Activated naive CD8-positive, alpha-beta T cell treated with anti-CD3 and anti-CD28 coated beads for 36 hours (primary cell): Measurements from ENCODE around the gene NKX6-2. TPM values are rescaled to one million over a fixed set of nuclear protein-coding genes. Genes with fewer than 3 reads are reported as not detected.
"Not testable (repeated sequence)": the region's sequence is repeated elsewhere in the genome, so short reads cannot be mapped to it uniquely, and the experiment has no call there.

Source experiments
- DNase-seq: peaks from one replicate; pipeline ENCODE4 v3.0.0; 2021
- H3K27ac Mint-ChIP-seq: one replicate; pipeline ENCODE4 v1.8.0; 2022; ENCODE audit warnings: mild to moderate bottlenecking, moderate library complexity, mixed read lengths
- H3K27me3 Mint-ChIP-seq: one replicate; pipeline ENCODE4 v1.8.0; 2022; ENCODE audit warnings: mild to moderate bottlenecking, mixed read lengths
- H3K36me3 Mint-ChIP-seq: one replicate; pipeline ENCODE4 v1.8.0; 2021; ENCODE audit warnings: mild to moderate bottlenecking, mixed read lengths
- H3K4me1 Mint-ChIP-seq: one replicate; pipeline ENCODE4 v1.8.0; 2021; ENCODE audit warnings: mixed read lengths
- H3K4me3 Mint-ChIP-seq: one replicate; pipeline ENCODE4 v1.8.0; 2022; ENCODE audit warnings: mild to moderate bottlenecking, moderate library complexity, mixed read lengths
- H3K9me3 Mint-ChIP-seq: one replicate; pipeline ENCODE4 v1.8.0; 2022; ENCODE audit warnings: mixed read lengths
- total RNA-seq, 2 experiments: library from RNA; stranded (reverse); gene quantifications; one replicate each; pipeline ENCODE4 v1.2.3, GENCODE V29; 2021

Gene NKX6-2
- total RNA-seq, 2 experiments from 2014 or later: not detected

DNA sequence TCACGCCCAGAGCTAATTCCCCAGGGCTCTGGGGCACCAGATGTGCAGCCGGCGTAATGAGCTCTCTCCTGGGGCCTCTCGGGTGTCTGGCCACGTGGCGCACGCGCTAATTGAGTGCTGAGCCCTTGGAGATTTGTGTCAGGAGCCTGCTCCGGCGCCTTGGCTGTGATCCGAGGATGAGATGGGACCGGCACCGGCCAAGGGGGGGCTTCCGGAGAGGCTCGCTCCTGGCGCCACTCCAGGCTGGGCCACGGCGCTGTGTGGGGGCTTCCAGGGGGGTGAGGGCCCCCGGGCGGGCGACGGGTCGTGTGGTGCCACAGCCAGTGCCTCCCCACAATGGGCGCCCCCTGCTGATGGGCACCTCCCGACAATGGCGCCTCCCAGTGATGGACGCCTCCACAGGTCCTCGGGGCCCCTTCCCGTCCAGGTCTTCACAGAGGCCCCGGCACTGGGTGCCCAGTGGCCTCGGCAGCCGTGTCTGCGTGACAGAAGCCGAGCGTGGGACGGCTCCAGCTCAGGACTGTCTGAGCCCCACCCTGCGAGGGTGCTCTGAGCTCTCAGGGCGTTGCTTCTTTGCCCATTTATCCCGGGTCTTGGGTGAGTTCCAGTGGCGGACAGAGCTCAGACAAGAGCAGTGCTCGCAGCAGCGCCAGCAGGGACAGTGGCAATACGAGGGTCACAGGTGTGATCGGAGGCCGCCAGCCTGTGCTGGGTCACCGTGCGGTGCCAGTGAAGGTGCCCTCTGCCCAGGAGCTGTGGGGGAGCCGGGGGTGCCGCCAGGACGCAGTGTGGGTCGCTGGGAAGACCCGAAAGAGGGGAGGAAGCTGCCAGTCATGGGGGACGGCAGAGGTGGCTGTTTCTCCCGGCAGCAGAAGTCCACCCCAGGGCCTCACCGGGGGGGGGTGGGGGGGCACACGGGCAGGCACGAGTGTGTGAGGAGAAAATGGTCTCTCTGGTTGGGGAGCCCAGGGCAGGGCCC lies 8.2 kb upstream of the NKX6-2 start:
- Mint-ChIP-seq H3K27ac (no peak overlapping the region), H3K36me3 (no peaks in the 10 kb centered on the region), H3K4me1 (no peaks in the 10 kb centered on the region), H3K9me3 (no peaks in the 10 kb centered on the region), H3K27me3 (peaks cover 13% of the 10 kb centered on the region), H3K4me3 (no peak overlapping the region)
- DNase-seq: no peak

DNA sequence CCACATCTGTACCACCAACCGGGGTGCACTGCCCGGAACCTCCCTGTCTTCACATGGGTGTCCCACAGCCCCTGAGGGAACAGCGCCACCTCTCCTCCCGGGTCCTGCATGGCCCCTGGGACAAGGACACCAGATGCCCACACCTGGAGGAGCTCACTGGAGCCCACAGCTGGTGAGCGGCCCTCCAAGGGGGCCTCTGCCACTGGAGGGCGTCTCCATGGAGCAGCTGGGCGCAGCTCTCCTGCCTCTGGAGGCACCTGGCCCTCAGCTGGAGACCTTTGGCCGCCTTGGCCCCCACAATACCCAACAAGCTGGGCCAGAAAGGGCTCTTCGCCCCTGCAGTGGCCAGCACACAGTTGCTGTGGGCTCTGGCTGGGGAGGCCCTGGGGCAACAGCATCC lies 7.3 kb upstream of the NKX6-2 start:
- peaks cover 17% of the 10 kb centered on the region for H3K27me3 Mint-ChIP-seq
- DNase-seq: no peak
- no peaks in the 10 kb centered on the region for H3K36me3 Mint-ChIP-seq

DNA sequence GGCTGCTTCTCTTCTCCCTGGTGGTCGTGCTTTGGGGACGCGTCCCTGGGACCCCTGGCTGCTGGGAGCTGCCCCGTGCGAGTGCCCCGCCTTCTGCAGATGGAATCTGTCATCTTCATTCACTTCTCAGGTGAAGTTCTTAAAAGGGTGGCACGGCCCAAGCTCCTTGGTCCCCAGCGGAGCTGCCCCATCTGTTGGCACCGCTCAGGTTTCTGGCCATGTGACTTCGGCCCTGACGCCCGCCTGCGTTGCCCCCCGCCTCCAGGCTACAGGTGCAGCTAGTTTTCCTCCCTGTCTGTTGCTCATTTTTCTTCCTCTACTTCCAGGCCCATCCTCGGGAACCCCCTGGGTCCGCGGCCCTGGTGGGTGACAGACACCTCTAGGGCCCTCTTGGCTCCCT lies 6.8 kb upstream of the NKX6-2 start:
- Mint-ChIP-seq H3K4me3 (no peak overlapping the region), H3K27ac (no peak overlapping the region), H3K36me3 (no peaks in the 10 kb centered on the region), H3K4me1 (no peaks in the 10 kb centered on the region), H3K9me3 (no peaks in the 10 kb centered on the region), H3K27me3 (peaks cover 17% of the 10 kb centered on the region)
- DNase-seq: no peak

More for the DNA sequence above, 7.3 kb upstream of the NKX6-2 start:
- H3K4me3 Mint-ChIP-seq: no peak overlapping the region
- no peaks in the 10 kb centered on the region for H3K4me1 Mint-ChIP-seq
- H3K27ac Mint-ChIP-seq: no peak overlapping the region
- no peaks in the 10 kb centered on the region for H3K9me3 Mint-ChIP-seq

DNA sequence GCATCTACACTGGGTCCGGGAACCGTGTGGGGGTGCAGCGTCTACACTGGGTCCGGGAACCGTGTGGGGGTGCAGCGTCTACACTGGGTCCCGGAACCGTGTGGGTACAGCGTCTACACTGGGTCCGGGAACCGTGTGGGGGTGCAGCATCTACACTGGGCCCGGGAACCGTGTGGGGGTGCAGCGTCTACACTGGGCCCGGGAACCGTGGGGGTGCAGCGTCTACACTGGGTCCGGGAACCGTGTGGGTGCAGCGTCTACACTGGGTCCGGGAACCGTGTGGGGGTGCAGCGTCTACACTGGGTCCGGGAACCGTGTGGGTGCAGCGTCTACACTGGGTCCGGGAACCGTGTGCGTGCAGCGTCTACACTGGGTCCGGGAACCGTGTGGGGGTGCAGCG lies 6.2 kb upstream of the NKX6-2 start:
- not testable (repeated sequence) for H3K4me1 Mint-ChIP-seq, H3K36me3 Mint-ChIP-seq, H3K9me3 Mint-ChIP-seq, H3K27ac Mint-ChIP-seq, DNase-seq, H3K4me3 Mint-ChIP-seq
- peaks cover 17% of the 10 kb centered on the region for H3K27me3 Mint-ChIP-seq

DNA sequence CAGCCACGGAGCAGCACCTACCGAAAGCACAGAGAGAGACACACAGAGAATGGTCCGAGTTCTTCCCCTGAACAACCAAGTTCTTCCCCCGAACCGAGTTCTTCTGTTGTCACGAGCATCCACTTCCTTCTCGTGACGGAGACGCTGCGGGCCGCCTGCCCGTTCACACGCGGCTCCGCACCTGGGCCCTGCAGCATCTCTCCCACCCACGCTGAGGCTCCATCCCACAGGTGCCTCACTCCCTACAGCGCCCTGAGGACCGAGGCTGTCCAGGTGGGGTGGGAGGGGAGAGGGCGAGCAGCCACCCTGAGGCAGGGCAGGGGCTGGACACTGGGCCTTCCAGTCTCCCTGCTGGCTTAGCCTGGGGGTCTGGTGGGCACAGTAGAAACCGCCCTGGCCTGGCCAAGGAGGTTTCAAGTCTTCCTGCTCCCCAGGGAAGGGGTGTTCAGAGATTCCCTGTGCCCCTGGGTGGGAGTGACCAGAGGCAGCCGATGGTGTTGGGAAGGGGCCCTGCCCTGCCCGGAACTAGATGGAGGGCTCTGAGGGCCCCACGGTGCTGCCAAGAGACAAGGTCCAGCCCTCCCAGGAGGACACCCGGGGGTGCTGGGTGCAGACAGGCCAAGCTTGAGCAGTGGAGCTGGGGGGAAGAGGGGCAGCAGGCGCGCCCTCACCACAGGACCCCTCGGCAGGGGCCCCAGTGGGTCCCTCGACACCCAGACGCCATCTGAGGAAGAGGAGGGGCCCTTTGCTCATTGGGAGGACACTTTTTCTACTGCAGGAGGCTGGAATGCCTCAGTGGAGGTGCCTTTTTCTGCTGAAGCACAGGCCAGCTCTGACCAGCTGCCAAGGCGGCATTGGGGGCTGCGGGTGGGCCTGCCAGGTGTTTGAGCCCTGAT lies 5.2 kb upstream of the NKX6-2 start:
- Mint-ChIP-seq H3K4me1 (no peaks in the 10 kb centered on the region), H3K36me3 (no peaks in the 10 kb centered on the region), H3K27me3 (peaks cover 19% of the 10 kb centered on the region), H3K27ac (no peak overlapping the region), H3K4me3 (no peak overlapping the region), H3K9me3 (no peaks in the 10 kb centered on the region)
- no peak for DNase-seq

DNA sequence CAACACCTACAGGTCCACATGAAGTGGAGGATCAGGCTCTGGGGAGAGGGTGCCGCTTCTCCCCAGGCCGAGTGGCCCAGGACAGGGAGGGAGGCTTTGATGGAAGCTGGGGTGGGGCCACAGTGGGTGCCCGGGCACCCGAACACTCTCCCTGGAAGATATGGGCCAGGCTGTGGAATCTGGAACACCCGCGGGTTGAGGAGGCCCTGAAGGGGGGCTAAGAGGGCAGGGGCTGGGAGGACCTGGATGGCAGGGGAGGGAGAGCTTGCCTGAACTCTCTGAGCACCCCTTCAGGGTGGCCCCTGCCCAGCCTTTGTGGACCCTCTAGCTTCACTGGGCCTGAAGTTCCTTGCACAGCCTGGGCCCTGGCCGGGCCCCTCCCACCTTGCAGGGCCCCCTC lies 4.5 kb upstream of the NKX6-2 start:
- Mint-ChIP-seq H3K4me3 (no peak overlapping the region), H3K27ac (no peak overlapping the region), H3K27me3 (peaks cover 20% of the 10 kb centered on the region), H3K36me3 (no peaks in the 10 kb centered on the region), H3K9me3 (no peaks in the 10 kb centered on the region), H3K4me1 (no peaks in the 10 kb centered on the region)
- no peak for DNase-seq

DNA sequence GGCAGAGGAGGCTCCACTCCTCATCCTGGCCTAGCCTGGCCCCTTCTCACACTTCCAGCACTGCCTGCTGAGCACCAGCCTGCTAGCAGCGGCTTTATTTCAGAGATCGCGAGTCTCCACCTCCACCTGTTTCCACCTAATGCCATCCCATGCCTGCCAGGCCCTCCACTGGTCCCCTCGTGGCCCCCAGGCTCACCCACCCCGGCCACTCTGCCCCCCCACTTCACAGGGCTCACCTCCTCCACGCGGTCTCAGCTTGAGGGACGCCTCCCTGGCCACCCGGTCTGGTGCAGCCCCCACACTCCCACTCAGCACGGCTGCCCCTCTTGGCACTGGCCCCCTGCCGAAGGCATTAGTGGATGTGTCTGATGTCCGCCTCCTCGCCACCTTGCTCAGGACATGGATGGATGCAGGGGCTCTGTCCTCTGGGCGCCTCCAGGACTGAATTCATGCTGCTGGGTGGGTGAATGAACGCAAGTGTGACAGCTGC lies 3.8 kb upstream of the NKX6-2 start:
- Mint-ChIP-seq H3K27ac (no peak overlapping the region), H3K36me3 (no peaks in the 10 kb centered on the region), H3K27me3 (peaks cover 26% of the 10 kb centered on the region), H3K4me1 (no peaks in the 10 kb centered on the region), H3K4me3 (no peak overlapping the region), H3K9me3 (no peaks in the 10 kb centered on the region)
- DNase-seq: no peak

DNA sequence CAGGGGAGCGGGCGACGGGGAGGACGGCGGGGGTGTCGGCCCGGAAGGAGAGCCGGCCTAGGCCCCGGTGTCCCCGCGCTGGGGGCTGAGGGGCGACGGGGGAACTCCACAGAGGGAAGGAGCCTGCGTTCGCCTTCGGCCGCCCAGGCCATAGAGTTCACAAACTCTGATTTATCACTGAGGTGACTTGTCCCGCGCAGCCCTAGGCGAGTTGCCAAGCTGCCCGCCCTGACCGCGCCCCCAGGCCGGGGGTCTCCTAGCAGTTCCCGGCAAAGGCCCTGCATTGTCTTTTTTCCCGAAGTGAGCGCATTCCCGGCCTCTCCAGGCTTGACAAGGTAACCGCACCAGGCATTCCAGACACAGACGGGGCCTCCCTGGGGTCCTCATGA lies 2.9 kb upstream of the NKX6-2 start:
- Mint-ChIP-seq H3K27ac (no peak overlapping the region), H3K27me3 (peaks cover 31% of the 10 kb centered on the region)

DNA sequence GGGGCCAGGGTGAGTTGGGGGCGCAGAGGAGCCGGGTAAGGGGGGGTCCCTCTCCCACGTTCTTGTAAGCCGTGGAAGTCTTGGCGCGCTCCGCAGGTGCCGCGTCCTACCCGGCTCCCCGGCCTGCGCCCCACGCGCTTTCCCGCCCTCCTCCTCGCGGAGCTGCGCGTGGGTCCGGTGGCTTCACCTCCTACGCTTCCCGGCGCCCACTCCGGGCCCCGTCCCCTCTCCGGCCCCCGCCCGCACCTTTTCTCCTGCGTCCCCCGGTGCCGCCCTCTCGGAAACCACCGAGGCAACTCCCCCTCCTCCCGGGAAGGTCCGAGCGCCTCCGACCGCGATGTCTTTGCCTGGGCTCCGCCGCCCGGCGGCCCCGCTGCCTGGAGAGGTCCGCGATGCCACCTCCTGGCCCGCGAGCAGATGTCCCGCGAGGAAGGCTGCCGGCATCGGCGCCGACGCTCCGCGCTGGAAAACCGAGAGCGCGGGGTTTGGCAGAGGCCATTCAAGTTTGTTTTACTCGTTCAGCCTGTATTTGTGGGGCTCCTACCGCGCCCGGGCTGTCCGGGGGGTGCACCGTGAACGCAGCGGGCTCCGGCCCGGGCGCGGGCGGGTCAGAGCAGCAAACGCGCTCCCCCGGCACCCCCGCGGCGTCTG lies 2.4 kb upstream of the NKX6-2 start:
- no peak for DNase-seq

More for the DNA sequence above, 2.9 kb upstream of the NKX6-2 start:
- no peak for DNase-seq
- H3K9me3 Mint-ChIP-seq: no peaks in the 10 kb centered on the region
- H3K4me3 Mint-ChIP-seq: no peak overlapping the region
- no peaks in the 10 kb centered on the region for H3K4me1 Mint-ChIP-seq
- no peaks in the 10 kb centered on the region for H3K36me3 Mint-ChIP-seq

DNA sequence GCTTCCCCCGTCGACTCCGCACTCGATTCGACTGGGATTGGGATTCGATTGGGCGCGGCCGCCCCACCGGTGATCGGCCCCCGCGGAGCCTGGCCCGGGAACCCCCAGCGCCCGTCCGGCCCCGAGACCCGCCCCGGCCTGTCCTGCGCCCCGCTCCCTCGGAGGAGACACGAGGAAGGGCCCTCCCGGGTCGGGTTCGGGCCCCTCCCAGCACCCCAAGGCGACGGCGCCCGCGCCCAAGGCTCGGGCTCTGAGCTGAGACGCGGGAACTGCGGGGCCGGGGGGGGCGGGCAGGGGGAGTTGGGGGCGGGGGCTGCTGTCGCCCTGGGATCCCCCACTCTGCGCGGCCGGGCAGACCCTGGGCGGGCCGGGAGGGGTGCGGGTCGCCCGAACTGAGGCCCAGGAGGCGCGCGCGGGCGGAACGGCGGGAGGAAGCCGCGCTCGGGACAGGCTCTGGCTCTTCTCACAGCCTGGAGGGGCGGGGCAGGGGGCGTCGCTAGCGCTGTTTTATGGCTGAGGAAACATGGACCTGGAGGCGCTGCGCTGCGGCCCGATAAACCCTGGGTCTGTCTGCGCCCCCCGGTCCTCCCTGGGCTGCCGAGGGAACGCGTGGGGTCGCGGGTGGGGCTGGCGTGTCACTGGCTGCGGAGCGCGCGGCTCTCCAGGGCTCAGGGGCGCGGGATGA lies 1.7 kb upstream of the NKX6-2 start:
- Mint-ChIP-seq H3K27me3 (peaks cover 43% of the 10 kb centered on the region), H3K27ac (no peak overlapping the region), H3K4me3 (no peak overlapping the region), H3K4me1 (no peaks in the 10 kb centered on the region), H3K36me3 (peaks cover 8% of the 10 kb centered on the region), H3K9me3 (no peaks in the 10 kb centered on the region)
- DNase-seq: no peak

More for the DNA sequence above, 2.4 kb upstream of the NKX6-2 start:
- H3K36me3 Mint-ChIP-seq: peaks cover 4% of the 10 kb centered on the region
- H3K9me3 Mint-ChIP-seq: no peaks in the 10 kb centered on the region
- no peaks in the 10 kb centered on the region for H3K4me1 Mint-ChIP-seq
- no peak overlapping the region for H3K27ac Mint-ChIP-seq
- no peak overlapping the region for H3K4me3 Mint-ChIP-seq
- H3K27me3 Mint-ChIP-seq: peaks cover 36% of the 10 kb centered on the region

DNA sequence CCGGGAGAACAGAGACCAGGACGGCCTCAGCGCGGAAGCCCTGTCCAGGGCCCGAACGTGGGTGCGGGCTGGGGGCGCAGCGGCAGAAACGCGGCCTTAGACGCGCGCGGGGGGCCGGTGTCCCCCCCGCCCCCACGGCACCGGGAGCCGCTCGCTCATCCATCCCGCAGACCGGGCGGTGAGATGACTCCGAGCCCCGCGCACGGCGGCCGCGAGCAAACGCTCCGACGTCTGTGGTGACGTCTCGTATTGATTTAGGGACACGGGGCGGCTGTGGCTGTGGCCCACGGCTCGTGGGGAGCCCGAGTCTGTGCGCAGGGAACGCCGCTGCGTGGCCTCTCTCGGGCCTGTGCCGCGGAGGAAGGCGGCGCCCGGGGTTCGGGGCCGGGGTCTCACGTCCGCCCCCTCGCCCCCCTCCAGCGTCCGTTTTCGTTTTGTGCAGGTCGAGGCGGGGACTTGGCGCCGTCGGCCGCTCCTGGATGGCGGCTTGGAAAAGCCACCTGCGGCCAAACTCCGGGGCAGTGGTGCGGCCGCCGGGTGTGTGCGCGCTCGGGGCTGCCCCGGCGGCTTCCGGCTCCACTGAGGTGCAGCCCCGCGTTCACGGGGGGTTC lies 1.0 kb upstream of the NKX6-2 start:
- no peak for DNase-seq
- Mint-ChIP-seq H3K4me3 (no peak overlapping the region), H3K27ac (no peak overlapping the region), H3K27me3 (peaks cover 43% of the 10 kb centered on the region), H3K4me1 (no peaks in the 10 kb centered on the region), H3K9me3 (no peaks in the 10 kb centered on the region), H3K36me3 (peaks cover 9% of the 10 kb centered on the region)

DNA sequence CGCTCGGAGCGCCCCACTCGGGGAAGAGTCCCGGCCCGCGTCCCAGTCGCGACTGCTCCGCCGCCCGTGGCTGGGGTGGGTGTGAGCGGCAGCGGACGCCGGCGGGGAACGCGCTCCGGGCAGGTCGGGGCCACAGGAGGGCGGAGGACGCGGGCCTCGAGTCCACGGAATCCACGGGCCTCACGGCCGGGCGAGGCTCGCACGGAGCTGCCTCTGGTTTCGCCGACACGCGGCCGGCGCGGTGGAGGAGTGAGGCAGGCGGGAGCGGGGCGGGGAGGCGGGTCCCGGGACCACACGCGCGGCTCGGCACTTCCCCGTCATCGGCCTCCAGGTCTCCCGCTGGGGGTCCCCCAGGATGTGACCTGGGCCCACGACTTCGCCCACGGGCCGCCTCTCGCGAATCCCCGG lies 533 bp upstream of the NKX6-2 start:
- no peak overlapping the region for H3K27ac Mint-ChIP-seq
- peaks cover 14% of the 10 kb centered on the region for H3K36me3 Mint-ChIP-seq
- no peaks in the 10 kb centered on the region for H3K4me1 Mint-ChIP-seq
- no peak overlapping the region for H3K4me3 Mint-ChIP-seq
- H3K9me3 Mint-ChIP-seq: no peaks in the 10 kb centered on the region
- H3K27me3 Mint-ChIP-seq: peaks cover 43% of the 10 kb centered on the region
- no peak for DNase-seq

DNA sequence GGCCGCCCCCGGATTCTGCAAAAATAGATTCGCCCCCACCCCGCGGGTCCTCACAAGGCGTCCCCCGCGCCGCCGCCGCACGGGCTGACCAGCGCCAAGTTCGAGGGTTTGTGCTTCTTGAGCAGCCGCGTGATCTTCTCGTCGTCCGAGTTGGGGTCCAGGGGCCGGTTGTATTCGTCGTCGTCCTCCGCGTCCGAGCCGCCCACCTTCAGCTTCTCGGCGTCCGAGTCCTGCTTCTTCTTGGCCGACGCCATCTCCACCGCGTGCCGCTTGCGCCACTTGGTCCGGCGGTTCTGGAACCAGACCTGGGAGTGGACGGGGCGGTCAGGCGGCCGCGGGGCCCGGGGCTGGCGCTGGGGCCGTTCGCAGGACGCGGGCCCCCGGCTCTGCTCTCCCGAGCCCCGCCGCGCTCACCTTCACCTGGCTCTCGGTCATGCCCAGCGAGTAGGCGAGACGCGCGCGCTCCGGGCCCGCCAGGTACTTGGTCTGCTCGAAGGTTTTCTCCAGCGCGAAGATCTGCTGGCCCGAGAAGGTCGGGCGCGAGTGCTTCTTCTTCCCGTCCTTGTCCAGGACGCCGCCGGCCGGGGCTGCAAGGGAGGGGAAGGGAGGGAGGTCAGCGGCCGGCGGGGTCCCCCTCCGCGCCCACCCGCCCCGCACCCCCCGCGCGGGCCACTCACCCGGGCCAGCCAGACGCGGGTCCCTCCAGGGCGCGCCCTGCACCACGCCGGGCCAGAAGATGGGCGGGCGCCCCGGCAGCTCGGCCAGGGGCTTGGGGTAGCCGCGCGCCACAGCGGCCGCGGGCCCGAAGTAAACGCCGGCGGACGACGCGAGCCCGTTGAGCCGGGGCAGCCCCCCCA lies 853 bp downstream of the NKX6-2 start:
- H3K4me3 Mint-ChIP-seq: no peak overlapping the region
- no peaks in the 10 kb centered on the region for H3K4me1 Mint-ChIP-seq
- H3K36me3 Mint-ChIP-seq: peaks cover 18% of the 10 kb centered on the region
- H3K27ac Mint-ChIP-seq: no peak overlapping the region
- DNase-seq: no peak
- no peaks in the 10 kb centered on the region for H3K9me3 Mint-ChIP-seq
- H3K27me3 Mint-ChIP-seq: peaks cover 36% of the 10 kb centered on the region
